ENCODE measurements around the gene TEC. TPM values are rescaled to one million over a fixed set of nuclear protein-coding genes. Genes with fewer than 3 reads are reported as not detected.

Gene TEC
- total RNA-seq, 4 donors from 2014 or later = 1.9 to 8.5 (median 5.3) TPM

DNA sequence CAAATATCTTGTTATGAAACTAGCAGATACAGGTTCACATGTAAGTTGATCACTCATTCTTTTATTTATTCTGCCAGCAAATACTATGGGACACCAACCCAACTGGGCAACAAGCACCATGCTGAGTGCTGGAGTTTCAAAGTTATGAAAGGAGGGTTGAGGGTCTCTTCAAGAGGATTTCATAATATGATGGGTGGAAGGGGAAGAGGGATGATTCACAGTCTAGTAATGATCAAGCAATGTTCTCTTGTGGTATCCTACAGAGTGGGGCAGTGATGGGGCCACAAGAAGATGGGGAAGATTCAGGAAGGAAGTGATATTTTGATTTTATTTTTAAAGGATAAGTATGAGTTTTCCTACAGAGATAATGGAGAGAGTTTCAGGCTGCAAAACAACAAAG lies 89.4 kb downstream of the TEC start:
- TF ChIP-seq, protein P1, sequence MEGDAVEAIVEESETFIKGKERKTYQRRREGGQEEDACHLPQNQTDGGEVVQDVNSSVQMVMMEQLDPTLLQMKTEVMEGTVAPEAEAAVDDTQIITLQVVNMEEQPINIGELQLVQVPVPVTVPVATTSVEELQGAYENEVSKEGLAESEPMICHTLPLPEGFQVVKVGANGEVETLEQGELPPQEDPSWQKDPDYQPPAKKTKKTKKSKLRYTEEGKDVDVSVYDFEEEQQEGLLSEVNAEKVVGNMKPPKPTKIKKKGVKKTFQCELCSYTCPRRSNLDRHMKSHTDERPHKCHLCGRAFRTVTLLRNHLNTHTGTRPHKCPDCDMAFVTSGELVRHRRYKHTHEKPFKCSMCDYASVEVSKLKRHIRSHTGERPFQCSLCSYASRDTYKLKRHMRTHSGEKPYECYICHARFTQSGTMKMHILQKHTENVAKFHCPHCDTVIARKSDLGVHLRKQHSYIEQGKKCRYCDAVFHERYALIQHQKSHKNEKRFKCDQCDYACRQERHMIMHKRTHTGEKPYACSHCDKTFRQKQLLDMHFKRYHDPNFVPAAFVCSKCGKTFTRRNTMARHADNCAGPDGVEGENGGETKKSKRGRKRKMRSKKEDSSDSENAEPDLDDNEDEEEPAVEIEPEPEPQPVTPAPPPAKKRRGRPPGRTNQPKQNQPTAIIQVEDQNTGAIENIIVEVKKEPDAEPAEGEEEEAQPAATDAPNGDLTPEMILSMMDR (IDR thresholded peaks at IDR 0.05; ENCODE audit: low read depth) = no peak

DNA sequence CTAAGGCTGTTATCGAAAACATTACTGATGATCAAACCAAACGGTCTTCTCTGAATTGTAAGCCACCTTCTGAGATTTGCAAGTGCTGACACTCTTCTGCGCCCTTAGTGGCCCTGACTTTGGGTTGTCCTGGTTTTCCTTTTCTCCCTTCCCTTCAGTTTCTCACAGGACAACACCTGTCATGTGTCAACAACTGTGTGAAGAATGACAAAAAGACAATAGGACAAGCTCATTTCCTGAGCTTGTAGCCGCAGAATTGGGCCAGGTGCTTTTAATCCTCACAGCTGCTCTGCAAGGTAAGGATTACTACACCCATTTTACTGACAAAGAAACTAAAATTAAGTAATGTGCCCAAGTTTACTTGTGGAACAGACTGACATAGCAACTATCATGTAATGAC lies 90.7 kb downstream of the TEC start:
- TF ChIP-seq, protein P1 (IDR thresholded peaks at IDR 0.05; ENCODE audit: low read depth) = no peak

DNA sequence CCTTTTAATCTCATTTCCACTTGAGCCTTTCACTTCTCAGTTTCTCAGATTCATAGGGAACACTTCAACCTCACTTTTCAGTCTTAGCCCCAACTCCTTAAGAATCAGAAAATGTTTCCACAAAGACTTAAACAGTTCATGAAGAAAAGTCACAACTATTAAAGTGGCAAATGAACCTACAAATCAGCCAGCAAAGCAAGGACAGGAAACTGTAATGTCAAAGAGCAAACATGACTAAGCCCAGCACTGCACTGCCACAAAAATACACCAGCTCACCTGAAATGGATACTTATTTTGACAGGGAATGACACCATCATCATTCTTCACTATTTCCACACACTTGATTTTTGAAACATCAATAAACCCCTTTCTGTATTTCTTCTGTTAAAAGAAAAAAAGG lies 93.8 kb downstream of the TEC start:
- TF ChIP-seq, protein P1 (IDR thresholded peaks at IDR 0.05; ENCODE audit: low read depth) = no peak

DNA sequence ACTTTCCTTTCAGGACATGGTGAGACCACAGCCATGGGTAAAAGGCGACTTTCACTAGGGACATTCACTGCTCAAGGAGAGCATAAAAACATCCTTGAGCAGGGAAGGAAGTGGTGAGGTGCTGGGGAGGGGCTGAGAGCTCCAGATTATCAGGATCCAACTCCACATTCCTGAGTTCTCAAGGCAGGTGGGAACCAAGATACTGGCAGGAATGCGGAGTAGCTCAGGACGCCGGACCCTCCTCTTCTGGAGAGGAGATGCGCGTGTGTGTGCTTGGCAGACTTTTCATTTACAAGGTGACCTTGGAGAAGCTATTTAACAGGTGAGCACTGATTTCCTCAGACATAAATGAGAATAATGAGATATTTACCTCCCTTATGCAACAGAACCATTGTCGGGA lies 94.3 kb downstream of the TEC start:
- TF ChIP-seq, protein P1 (IDR thresholded peaks at IDR 0.05; ENCODE audit: low read depth) = no peak

DNA sequence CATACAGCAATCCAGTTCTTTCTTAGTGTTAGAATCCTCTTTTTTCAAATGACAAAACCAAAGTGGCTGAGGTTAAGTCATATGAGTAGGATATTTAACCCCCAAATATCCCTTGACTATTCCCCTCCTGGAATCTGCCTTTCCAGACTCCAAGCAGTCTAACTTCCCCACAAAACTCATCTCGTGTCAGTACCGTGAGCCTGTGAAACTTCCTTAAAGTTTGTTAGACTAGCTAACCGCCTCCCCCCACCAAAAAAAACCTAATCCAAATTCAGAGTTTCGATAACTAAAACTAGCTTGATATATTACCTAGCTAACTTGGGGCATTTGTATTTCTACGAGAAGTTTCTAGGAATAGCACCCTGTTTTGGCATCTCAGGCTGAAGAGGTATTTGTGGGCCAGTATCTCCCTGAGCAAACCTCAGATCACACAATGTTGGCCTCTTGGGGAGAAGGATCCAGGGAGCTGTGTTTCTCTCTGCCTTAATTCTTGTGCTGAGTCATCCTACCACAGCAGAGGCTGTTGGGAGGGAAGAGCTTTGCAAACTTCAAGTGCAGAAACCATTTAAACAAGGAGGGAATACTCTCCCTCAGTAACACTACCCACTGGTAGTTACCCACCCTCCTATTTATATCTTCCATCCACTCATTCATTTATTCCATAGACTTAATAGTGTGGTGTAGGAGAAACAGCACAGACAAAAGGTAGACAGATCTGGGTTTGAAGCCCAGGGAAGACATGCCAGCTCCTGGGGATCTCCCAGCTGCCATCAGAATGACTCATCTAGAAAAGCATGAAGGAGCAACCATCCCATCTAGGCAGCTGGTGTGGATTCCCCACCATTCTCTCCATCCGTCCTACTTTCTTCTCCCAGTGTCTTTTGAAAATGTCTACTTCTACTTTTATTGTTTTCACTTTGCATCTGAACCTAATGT lies 96.3 kb downstream of the TEC start:
- TF ChIP-seq, protein P1 (IDR thresholded peaks at IDR 0.05; ENCODE audit: low read depth) = no peak

DNA sequence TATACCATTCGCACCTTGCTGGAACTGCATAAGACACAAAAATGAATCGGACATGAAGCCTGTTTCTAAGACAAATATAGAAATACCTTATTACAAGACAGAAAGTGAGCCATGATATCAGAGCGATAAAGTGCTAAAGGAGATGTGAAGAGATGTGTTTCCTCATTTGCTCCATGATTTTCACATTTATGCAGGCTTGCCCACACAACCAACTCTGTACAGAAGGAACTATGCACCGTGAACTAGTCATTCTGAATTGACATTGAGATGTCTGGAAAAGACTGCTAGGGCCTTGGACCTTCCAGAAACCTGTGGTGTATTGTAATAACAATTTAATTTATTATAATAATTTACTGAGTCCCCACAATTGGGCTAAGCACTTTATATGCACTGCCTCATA lies 97.0 kb downstream of the TEC start:
- TF ChIP-seq, protein P1 (IDR thresholded peaks at IDR 0.05; ENCODE audit: low read depth) = no peak

DNA sequence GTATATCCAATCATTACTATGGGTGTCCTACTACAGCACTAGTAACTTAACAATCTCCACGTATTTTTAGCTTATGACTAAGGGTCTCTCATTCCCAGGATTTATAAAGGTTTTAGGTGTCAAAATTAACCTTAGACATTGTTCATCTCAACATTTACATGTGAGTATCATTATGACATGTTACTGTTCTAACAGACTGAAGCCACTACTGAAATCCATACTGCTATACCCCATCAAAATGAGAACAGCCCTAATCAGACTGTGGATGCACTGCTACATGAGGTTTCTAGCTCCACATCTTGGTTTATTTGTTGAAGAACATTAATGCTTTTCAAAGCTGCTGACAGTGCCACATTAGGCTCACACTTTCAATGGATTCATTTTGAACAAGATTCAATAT lies 100.0 kb downstream of the TEC start:
- TF ChIP-seq, protein P1 (IDR thresholded peaks at IDR 0.05; ENCODE audit: low read depth) = no peak

All from subcutaneous adipose tissue (tissue), 4 donors.